H1 (cell line): ENCODE results near the gene CXCL14.

Experiments used
- BCL11A ChIP-seq, 2 experiments: IDR thresholded peaks; one replicate each; pipeline ENCODE4 v1.6.1; 2011; ENCODE audit warnings: low read depth in 2 of 2, low read length in 2 of 2, mild to moderate bottlenecking in 2 of 2
- EP300 ChIP-seq, 2 experiments: IDR thresholded peaks; 1 replicate in 1 of 2; 2 replicates in 1 of 2; pipeline ENCODE4 v1.6.1; 2011 to 2012; ENCODE audit warnings: low read depth in 2 of 2, low read length in 2 of 2, mild to moderate bottlenecking in 2 of 2, borderline replicate concordance in 1 of 2, inconsistent platforms in 1 of 2, moderate library complexity in 1 of 2
- GABPA ChIP-seq: IDR thresholded peaks from 2 replicates; pipeline ENCODE4 v1.6.1; 2011; ENCODE audit warnings: mild to moderate bottlenecking, low read length, moderate library complexity, borderline replicate concordance; ENCODE audit not compliant: insufficient read depth
- JUN ChIP-seq: IDR thresholded peaks from 2 replicates; pipeline ENCODE4 v1.6.1; 2011; ENCODE audit warnings: low read depth, mild to moderate bottlenecking, improper control_type of control experiment, low read length
- POLR2A ChIP-seq, 2 experiments: IDR thresholded peaks; 1 replicate in 1 of 2; 2 replicates in 1 of 2; pipeline ENCODE4 v1.6.1; 2011; ENCODE audit warnings: low read depth in 2 of 2, low read length in 2 of 2, mild to moderate bottlenecking in 2 of 2; ENCODE audit errors: control extremely low read depth in 1 of 2
- RXRA ChIP-seq: IDR thresholded peaks from 2 replicates; pipeline ENCODE4 v1.6.1; 2011; ENCODE audit warnings: low read depth, mild to moderate bottlenecking, low read length, moderate library complexity; ENCODE audit not compliant: insufficient read depth
- SP2 ChIP-seq: IDR thresholded peaks from 2 replicates; pipeline ENCODE4 v1.6.1; 2012; ENCODE audit warnings: mild to moderate bottlenecking, low read length, inconsistent platforms
- TF ChIP-seq, protein P1 (sequence below), 3 experiments: IDR thresholded peaks; 1 replicate in 2 of 3; 2 replicates in 1 of 3; pipeline versions ENCODE4 v1.5.1 to v1.6.1; 2011; ENCODE audit warnings: low read length in 3 of 3, mild to moderate bottlenecking in 3 of 3, inconsistent platforms in 2 of 3, low read depth in 1 of 3, moderate library complexity in 1 of 3; ENCODE audit not compliant: insufficient read depth in 1 of 3; ENCODE audit errors: control extremely low read depth in 1 of 3

DNA sequence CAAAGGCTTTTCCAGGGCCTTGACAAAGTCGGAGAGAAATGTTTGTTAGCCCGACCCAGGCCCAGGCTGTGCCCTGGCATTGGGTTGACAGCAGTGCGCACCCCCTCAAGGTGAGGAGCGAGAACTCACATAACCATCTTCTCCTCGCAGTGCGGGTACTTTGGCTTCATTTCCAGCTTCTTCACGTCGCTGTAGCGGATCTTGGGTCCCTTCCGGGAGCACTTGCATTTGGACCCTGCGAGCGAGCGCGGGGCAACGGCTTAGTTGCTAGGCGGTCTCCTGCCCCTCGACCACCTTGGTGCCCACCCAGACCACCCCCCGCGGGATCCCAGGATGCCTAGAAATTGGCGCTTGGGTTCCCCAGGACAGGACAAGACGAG is 496 bp downstream of the CXCL14 start:
- no peak for TF ChIP-seq POLR2A (IDR thresholded peaks at IDR 0.05; ENCODE audit: control extremely low read depth in 1 of 2, low read depth in 2 of 2, low read length in 2 of 2)
- no peak for TF ChIP-seq GABPA
- TF ChIP-seq, protein P1, sequence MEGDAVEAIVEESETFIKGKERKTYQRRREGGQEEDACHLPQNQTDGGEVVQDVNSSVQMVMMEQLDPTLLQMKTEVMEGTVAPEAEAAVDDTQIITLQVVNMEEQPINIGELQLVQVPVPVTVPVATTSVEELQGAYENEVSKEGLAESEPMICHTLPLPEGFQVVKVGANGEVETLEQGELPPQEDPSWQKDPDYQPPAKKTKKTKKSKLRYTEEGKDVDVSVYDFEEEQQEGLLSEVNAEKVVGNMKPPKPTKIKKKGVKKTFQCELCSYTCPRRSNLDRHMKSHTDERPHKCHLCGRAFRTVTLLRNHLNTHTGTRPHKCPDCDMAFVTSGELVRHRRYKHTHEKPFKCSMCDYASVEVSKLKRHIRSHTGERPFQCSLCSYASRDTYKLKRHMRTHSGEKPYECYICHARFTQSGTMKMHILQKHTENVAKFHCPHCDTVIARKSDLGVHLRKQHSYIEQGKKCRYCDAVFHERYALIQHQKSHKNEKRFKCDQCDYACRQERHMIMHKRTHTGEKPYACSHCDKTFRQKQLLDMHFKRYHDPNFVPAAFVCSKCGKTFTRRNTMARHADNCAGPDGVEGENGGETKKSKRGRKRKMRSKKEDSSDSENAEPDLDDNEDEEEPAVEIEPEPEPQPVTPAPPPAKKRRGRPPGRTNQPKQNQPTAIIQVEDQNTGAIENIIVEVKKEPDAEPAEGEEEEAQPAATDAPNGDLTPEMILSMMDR (IDR thresholded peaks at IDR 0.05; ENCODE audit: control extremely low read depth in 1 of 3, insufficient read depth in 1 of 3, low read depth in 1 of 3, low read length in 3 of 3), result no peak
- TF ChIP-seq RXRA, result no peak
- TF ChIP-seq SP2, result no peak
- no peak for TF ChIP-seq JUN
- no peak for TF ChIP-seq BCL11A (IDR thresholded peaks at IDR 0.05; ENCODE audit: low read depth in 2 of 2, low read length in 2 of 2)
- TF ChIP-seq EP300 (IDR thresholded peaks at IDR 0.05; ENCODE audit: borderline replicate concordance in 1 of 2, low read depth in 2 of 2, low read length in 2 of 2), result no peak
